Activated naive CD4-positive, alpha-beta T cell treated with anti-CD3 and anti-CD28 coated beads, Interleukin-2, amount 10 ng/mL, durations not matched to agents 7 days and 5 days (primary cell): ENCODE data around the gene ADARB2.

ENCODE experiments used
- CTCF ChIA-PET: fragments of 350-600 bp; sonication (Branson Sonifier 250); formaldehyde crosslinking; loops from one replicate; lab custom pipeline; 2021; ENCODE audit warnings: antibody characterized with exemption; lab: Charles Lee
- DNase-seq: peaks from one replicate; pipeline ENCODE4 v3.0.0-alpha.2; 2020
- H3K27ac Mint-ChIP-seq: one replicate; pipeline ENCODE4 v1.8.0; 2021; ENCODE audit warnings: mild to moderate bottlenecking, moderate library complexity, mixed read lengths
- H3K27me3 Mint-ChIP-seq: one replicate; pipeline ENCODE4 v1.8.0; 2021; ENCODE audit warnings: mild to moderate bottlenecking, mixed read lengths
- H3K36me3 Mint-ChIP-seq: one replicate; pipeline ENCODE4 v1.8.0; 2021; ENCODE audit warnings: mixed read lengths
- H3K4me1 Mint-ChIP-seq: one replicate; pipeline ENCODE4 v1.8.0; 2021; ENCODE audit warnings: mixed read lengths
- H3K4me3 Mint-ChIP-seq: one replicate; pipeline ENCODE4 v1.8.0; 2021; ENCODE audit warnings: mild to moderate bottlenecking, moderate library complexity, mixed read lengths
- H3K9me3 Mint-ChIP-seq: one replicate; pipeline ENCODE4 v1.8.0; 2021; ENCODE audit warnings: mixed read lengths

The ADARB2 gene

DNA sequence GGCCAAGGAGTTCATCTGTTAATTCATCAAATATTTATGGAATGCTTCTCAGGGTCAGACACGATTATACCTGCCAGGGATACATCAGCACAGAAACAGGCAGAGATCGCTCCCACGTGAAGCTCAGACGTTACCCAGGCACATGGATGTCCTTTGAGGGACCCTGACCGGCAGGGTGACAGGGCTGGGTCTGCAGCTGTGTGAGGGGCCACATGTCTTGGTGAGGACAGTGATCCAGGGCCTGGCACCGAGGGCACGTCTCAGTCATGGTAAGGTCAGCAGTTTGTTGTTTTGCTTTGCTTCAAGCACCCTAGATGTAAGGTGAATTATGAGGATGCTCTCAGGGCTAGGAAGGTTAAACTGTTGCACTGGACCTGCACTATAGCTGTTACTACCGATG is 453.2 kb downstream of the ADARB2 start:
- H3K4me1 Mint-ChIP-seq = peaks cover 4% of the 10 kb centered on the region
- H3K27me3 Mint-ChIP-seq = peaks cover 7% of the 10 kb centered on the region
- no peaks in the 10 kb centered on the region for H3K9me3 Mint-ChIP-seq
- DNase-seq = no peak
- H3K27ac Mint-ChIP-seq = no peak overlapping the region
- no peak overlapping the region for H3K4me3 Mint-ChIP-seq
- CTCF ChIA-PET = no interaction called here
- H3K36me3 Mint-ChIP-seq = no peaks in the 10 kb centered on the region

DNA sequence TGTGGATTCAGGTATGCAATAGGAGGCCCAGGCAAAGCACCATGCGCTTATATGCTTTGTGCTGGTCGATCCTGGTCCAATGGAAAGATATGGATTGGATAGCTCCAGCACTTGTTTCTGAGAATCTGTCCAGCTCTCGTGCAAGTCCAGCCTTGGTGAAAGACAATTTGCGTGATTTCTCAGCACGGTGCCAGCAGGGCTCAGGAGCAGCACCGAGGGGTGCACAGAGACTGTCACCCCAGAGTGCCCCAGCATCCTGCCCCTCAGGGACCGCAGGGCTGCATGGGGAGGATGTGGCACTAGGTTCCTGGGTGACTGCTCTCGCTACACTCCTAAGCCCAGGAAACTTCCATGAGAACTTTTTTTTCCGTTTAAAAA is 455.9 kb downstream of the ADARB2 start:
- Mint-ChIP-seq H3K36me3 (no peaks in the 10 kb centered on the region), H3K4me3 (no peak overlapping the region)

DNA sequence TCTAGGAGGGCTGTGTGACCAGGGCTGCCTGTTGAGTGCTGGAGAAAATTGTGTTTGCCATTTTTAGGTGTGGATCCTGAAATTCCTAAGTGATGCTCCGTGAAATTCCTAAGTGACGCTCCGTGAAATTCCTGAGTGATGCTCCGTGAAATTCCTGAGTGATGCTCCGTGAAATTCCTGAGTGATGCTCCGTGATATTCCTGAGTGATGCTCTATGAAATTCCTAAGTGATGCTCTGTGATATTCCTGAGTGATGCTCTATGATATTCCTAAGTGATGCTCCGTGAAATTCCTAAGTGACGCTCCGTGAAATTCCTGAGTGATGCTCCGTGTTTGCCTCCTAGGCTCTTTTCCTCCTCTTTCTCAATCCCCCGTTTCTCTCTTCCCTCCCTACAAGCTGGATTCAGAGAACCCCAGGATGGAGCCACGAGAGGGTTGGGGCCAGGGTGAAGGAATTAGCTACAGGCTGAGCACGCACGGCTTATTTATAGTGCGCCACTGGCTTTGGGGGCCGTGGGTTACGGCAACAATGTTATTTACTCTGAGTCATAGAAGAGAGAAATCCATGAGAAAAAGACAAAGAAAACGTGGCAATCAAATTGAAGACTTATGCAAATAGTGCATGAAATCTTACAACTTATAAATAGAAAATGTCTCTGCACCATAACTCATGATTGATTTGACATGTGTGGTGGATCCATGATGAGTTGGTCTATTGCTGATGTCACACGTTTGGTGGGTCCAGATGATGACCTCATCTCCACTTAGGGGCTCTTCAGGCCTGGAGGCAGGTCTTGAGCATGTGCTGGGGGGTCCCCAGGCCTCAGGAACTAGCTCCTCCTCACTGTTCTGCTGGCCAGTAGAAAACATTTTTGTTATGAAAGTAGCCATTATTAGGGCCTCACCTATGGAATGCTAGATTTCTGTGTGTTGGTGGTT is 456.6 kb downstream of the ADARB2 start:
- Mint-ChIP-seq H3K27me3 (peaks cover 9% of the 10 kb centered on the region), H3K4me3 (no peak overlapping the region), H3K36me3 (no peaks in the 10 kb centered on the region), H3K9me3 (no peaks in the 10 kb centered on the region), H3K27ac (no peak overlapping the region), H3K4me1 (no peaks in the 10 kb centered on the region)
- no peak for DNase-seq
- CTCF ChIA-PET = no interaction called here

More for the DNA sequence above, 455.9 kb downstream of the ADARB2 start:
- Mint-ChIP-seq H3K27me3 (peaks cover 9% of the 10 kb centered on the region), H3K27ac (no peak overlapping the region), H3K4me1 (no peaks in the 10 kb centered on the region), H3K9me3 (no peaks in the 10 kb centered on the region)
- DNase-seq = no peak
- CTCF ChIA-PET = no interaction called here

DNA sequence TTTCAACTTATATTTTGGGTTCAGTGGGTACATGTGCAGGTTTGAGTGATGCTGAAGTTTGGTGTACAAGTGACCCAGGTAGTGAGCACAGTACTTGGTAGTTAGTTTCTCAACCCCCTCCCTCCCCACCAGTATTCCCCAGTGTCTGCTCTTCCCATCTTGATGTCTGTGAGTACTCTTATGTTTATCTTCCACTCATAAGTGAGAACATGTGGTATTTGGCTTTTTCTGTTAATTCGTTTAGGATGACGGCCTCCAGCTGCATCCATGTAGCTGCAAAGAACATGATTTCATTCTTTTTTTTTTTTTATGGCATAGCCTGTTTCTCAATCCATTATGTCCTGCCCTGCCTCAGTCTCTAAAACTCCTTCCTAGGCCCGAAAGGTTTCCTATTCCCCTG is 459.0 kb downstream of the ADARB2 start:
- H3K4me1 Mint-ChIP-seq = no peaks in the 10 kb centered on the region
- no peaks in the 10 kb centered on the region for H3K36me3 Mint-ChIP-seq
- DNase-seq = no peak
- H3K9me3 Mint-ChIP-seq = no peaks in the 10 kb centered on the region
- H3K4me3 Mint-ChIP-seq = no peak overlapping the region
- no peak overlapping the region for H3K27ac Mint-ChIP-seq
- peaks cover 8% of the 10 kb centered on the region for H3K27me3 Mint-ChIP-seq
- CTCF ChIA-PET = no interaction called here

DNA sequence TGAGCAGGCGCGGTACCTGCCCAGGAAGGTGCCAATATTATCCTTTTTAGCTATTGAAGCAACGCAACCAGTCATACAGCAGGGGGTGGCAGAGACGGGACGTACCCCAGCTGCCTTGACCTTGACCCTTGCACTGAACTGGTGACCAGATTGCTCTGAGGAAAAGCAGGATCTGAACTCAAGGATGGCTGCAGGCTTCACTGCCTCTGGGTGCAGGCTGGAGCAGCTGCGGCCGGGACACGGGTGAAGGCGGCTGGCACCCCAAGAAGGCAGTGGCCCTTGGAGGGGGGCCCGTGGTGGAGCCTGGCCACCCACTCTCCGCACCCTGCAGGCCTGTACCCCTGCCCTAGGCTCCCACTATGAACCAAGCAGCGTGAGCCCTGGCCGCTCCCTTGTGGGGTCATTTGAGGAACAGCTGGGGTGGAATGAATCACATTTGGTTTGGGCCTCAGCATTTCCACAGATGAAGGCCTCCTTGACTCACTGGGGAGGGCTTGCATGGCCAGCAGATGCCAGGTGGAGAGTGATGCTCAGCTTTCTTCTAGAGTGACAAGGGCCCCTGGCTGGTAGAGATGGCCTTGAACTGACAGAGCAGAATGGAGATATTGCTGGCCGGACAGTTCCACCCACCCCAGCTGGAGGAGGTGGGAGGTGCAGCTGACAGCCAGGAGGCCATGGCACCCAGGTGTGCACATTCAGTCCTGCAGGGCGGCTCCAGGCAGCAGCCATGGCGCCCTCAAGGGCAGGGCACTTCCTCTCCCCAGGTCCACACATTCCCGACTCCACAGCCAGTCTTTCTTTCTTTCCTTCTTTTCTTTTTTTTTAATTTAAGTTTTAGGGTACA is 462.4 kb downstream of the ADARB2 start:
- Mint-ChIP-seq H3K36me3 (no peaks in the 10 kb centered on the region), H3K27me3 (peaks cover 15% of the 10 kb centered on the region), H3K4me1 (no peaks in the 10 kb centered on the region), H3K27ac (no peak overlapping the region), H3K4me3 (no peak overlapping the region), H3K9me3 (no peaks in the 10 kb centered on the region)
- no peak for DNase-seq
- CTCF ChIA-PET = no interaction called here

DNA sequence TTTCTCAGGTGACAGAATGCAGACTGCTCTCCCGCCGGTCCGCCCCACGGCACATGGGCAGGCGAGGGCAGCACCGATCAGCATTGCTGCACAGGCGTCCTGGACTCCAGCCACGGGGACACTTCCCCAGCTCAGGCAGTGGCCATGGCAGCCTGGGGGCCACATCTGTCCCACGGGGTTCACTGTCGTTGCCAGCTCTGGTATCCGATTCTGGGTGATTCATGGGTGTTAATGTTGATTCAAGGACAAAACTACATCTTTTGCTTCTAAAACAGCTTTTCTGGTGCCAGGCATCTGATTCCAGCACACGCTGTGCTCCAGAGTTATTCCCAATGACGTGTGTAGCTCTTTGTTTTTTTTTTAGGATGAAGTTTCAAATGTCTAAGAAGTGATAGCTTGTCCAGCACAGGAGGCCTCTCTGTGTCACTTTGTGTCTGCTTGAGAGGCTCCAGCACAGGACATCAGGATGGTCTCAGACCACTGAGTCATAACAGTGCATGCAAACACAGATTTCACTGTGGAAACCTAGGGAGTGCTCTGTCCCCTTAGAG is 463.1 kb downstream of the ADARB2 start:
- no peaks in the 10 kb centered on the region for H3K36me3 Mint-ChIP-seq
- no peak overlapping the region for H3K27ac Mint-ChIP-seq
- no peaks in the 10 kb centered on the region for H3K9me3 Mint-ChIP-seq
- CTCF ChIA-PET = no interaction called here
- no peak overlapping the region for H3K4me3 Mint-ChIP-seq
- peaks cover 15% of the 10 kb centered on the region for H3K27me3 Mint-ChIP-seq
- H3K4me1 Mint-ChIP-seq = no peaks in the 10 kb centered on the region
- DNase-seq = no peak

DNA sequence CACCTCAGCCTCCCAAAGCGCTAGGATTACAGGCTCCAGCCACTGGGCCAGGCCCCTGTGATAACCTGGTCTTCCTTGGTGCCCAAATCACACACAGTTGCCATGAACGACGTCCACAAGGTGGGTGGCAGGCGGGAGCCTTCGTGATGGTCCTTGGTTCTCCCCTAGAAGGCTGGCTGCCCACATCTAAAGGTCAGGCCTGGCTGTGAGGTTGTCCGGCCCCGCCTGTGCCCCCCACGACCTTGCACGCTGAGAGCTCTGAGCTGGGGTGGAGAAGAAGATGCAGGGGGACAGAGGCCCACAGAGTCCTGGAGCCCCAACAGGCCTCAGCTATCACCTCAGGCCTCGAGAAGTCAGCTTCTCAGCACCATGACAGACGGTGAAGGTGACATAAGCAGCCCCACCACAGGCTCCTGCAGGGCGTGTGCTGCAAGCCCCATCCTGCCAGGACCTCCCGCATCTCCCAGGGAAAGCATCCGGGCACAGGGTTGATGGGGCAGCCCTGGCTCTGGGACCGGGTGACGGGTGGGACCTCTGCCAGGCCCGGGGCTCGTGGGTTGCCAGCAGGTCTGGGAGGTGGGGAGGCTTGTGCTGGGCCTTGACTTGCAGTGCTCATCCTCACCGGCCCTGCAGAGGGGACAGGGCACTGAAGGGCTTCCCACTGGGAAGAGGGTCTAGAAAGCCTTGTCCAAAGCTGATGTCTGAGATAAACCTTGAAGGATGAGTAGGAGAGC is 463.8 kb downstream of the ADARB2 start:
- no peak overlapping the region for H3K27ac Mint-ChIP-seq
- no peaks in the 10 kb centered on the region for H3K9me3 Mint-ChIP-seq
- CTCF ChIA-PET = no interaction called here
- peaks cover 15% of the 10 kb centered on the region for H3K27me3 Mint-ChIP-seq
- H3K36me3 Mint-ChIP-seq = no peaks in the 10 kb centered on the region
- H3K4me3 Mint-ChIP-seq = no peak overlapping the region
- no peak for DNase-seq
- H3K4me1 Mint-ChIP-seq = no peaks in the 10 kb centered on the region

DNA sequence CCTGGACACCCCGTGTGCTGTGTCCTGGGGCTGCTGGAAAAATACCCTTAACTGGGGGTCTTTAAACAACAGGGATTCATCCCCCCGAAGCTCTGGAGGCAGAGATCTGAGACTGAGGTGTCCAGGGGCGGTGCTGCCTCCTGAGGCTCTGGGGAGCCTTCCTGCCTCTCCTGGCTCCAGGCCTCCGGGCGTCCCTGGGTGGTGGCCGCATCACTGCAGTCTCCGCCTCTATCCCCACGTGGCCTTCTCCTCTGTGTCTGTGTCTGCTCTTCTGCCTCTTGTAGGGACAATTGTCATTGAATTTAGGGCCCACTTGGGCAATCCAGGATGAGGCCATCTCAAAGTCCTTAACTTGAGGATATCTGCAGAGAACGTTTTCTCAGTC is 464.6 kb downstream of the ADARB2 start:
- no peaks in the 10 kb centered on the region for H3K36me3 Mint-ChIP-seq
- H3K4me3 Mint-ChIP-seq = no peak overlapping the region
- H3K27ac Mint-ChIP-seq = no peak overlapping the region
- no peaks in the 10 kb centered on the region for H3K4me1 Mint-ChIP-seq
- DNase-seq = no peak
- CTCF ChIA-PET = no interaction called here
- H3K9me3 Mint-ChIP-seq = no peaks in the 10 kb centered on the region
- H3K27me3 Mint-ChIP-seq = peaks cover 12% of the 10 kb centered on the region

DNA sequence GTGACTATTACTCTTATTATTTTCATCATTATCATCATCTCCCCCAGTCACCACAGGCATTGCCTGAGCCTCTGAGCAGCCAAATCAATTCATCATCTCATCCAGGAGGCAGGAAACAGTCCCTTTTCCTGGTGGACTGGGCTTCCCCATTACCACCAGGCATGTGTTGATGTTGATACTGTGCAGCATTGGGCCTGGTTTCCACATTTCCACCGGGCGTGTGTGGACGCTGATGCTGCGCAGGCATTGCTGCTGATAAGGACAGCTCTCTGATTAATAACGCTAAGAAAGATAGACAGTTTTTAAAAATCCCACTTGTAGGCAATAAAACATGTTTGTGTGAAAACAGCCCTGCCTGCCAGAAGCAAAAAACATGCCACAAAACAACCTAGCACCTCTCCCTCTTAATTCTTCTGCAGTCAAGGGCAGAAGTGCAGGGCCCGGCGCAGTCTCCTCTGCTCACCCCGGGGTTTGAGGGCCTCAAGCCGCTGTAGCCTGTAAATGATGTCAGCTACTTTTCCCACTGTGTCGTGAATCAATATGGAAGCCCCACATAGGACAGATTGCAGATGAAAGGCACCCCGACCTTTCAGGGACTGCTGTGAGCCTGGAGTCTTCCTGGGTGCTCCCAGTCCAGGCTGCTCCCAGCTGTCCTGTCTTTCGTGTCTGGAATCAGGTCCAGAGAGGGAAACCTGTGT is 465.1 kb downstream of the ADARB2 start:
- no peak overlapping the region for H3K27ac Mint-ChIP-seq
- H3K27me3 Mint-ChIP-seq = peaks cover 16% of the 10 kb centered on the region
- no peak for DNase-seq
- no peak overlapping the region for H3K4me3 Mint-ChIP-seq
- H3K9me3 Mint-ChIP-seq = no peaks in the 10 kb centered on the region
- CTCF ChIA-PET = no interaction called here
- no peaks in the 10 kb centered on the region for H3K4me1 Mint-ChIP-seq
- no peaks in the 10 kb centered on the region for H3K36me3 Mint-ChIP-seq

DNA sequence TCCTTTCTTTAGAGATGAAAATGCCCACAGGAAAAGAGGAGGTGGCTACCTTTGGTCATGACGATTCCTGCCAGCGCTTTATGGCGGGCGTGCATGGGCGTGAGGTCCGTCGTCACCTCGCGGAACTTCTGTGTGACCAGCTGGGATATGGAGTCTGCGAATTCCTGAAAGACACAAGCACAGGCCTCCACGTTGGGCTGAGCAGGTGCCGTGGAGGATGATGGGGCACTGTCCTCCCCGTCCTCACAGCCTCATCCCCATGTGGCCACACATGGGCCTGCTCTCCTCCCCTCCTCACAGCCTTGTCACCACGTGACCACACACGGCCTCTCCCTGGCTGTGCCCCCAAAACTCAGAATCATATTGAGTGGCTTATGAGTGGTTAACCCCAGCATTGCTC is 466.4 kb downstream of the ADARB2 start:
- Mint-ChIP-seq H3K36me3 (no peaks in the 10 kb centered on the region), H3K9me3 (no peaks in the 10 kb centered on the region), H3K4me1 (no peaks in the 10 kb centered on the region), H3K4me3 (no peak overlapping the region), H3K27ac (no peak overlapping the region), H3K27me3 (peaks cover 21% of the 10 kb centered on the region)
- CTCF ChIA-PET = no interaction called here
- no peak for DNase-seq

DNA sequence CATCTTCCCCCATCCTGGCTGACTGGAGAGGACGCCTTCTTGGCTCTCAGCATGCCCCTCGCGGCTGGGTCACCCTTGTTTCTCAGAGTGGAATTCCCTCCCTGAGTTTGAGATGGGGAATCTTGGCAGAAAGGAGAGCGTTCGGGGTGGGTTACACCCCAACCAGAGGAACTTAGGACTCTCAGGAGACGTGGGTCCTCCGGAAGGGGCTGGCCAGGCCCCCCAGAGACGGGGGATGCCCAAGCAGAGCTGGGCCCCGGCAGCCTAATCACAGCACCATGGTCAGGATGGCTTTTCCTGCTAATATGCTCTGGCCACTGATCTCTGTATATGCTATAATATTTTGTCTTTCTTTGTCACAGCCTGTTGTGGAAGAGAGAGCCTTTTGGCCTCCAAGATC is 466.8 kb downstream of the ADARB2 start:
- Mint-ChIP-seq H3K27me3 (peaks cover 21% of the 10 kb centered on the region), H3K9me3 (no peaks in the 10 kb centered on the region), H3K4me3 (no peak overlapping the region), H3K4me1 (no peaks in the 10 kb centered on the region), H3K36me3 (no peaks in the 10 kb centered on the region), H3K27ac (no peak overlapping the region)
- no peak for DNase-seq
- CTCF ChIA-PET = no interaction called here

DNA sequence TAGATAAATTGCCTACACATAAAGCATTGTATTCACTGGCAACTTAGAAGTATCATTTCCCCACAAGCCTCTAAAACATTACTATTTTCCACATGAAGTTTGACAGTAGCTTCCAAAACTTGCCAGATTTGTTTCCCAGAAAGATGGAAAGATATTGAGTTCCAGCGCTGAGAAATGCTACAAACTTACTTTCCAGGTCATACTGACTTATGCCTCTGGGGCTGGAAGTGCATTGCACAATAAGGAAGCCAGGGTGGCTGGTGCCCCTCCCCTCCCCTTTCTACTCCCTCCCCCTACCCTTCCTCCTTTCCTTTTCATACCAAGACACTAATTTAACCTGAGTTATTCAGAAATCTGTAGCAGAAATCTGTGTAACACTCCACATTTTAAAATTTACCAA is 468.5 kb downstream of the ADARB2 start:
- CTCF ChIA-PET = no interaction called here
- H3K27me3 Mint-ChIP-seq = peaks cover 24% of the 10 kb centered on the region
- no peaks in the 10 kb centered on the region for H3K9me3 Mint-ChIP-seq
- no peak overlapping the region for H3K4me3 Mint-ChIP-seq
- no peak overlapping the region for H3K27ac Mint-ChIP-seq
- H3K36me3 Mint-ChIP-seq = no peaks in the 10 kb centered on the region
- no peaks in the 10 kb centered on the region for H3K4me1 Mint-ChIP-seq
- DNase-seq = no peak

DNA sequence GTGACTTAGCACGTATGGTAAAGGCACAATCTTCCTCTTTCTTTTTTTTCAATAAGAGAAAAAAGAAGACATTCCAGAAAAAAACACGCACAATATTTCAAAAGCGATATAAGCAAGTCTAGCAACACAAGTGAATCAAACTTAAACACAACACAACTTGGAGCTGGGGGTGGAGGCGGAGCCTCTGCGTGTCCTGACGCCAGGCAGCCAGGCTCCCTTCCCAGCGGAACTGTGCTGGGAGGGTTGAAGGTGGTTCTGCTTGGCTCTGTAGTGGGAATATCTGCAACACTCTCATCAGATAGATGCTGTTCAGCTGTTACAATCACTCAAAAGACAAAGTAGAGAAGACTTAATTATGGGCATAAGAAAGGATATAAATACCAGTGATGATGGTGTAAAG is 469.8 kb downstream of the ADARB2 start:
- DNase-seq = no peak
- Mint-ChIP-seq H3K9me3 (no peaks in the 10 kb centered on the region), H3K4me1 (no peaks in the 10 kb centered on the region), H3K27ac (no peak overlapping the region), H3K4me3 (no peak overlapping the region), H3K36me3 (no peaks in the 10 kb centered on the region), H3K27me3 (peaks cover 20% of the 10 kb centered on the region)
- CTCF ChIA-PET = no interaction called here

DNA sequence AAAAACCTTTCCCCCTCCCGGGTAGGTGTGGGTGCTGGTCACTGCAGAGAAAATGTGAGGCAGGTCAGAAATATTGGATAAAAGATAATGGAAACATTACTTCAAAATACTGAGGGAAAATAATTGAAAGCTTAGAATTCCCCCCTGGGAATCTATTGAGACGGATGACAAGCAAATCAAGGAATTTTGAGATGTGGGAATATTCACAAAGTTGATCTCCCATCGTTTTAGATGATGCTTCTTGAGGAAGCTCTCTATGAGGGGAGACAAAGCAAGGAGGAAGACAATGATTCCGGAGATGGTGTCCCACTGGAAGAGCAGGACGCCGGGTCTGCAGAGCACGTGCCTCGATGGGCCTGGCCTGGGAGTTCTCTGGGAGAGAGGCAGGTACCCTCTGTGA is 470.2 kb downstream of the ADARB2 start:
- no peak overlapping the region for H3K27ac Mint-ChIP-seq

More for the DNA sequence above, 470.2 kb downstream of the ADARB2 start:
- no peak overlapping the region for H3K4me3 Mint-ChIP-seq
- H3K4me1 Mint-ChIP-seq = no peaks in the 10 kb centered on the region
- CTCF ChIA-PET = no interaction called here
- H3K36me3 Mint-ChIP-seq = no peaks in the 10 kb centered on the region
- DNase-seq = no peak
- peaks cover 20% of the 10 kb centered on the region for H3K27me3 Mint-ChIP-seq
- H3K9me3 Mint-ChIP-seq = peaks cover 1% of the 10 kb centered on the region
